HepG2 (cell line): ENCODE data around the gene STPG2. TPM values are rescaled to one million over a fixed set of nuclear protein-coding genes. Genes with fewer than 3 reads are reported as not detected.

Experiments used
- ATAC-seq: fragments of 200-7000 bp; cut with Tn5 transposase; 3 replicates; pipeline ENCODE4 v1.9.1; 2020; ENCODE audit warnings: mild to moderate bottlenecking, moderate library complexity
- BruUV-seq: library from RNA; stranded (reverse); fragments of 400-500 nt; replicated peaks from 2 replicates; lab custom pipeline; 2021; lab: Mats Ljungman, UMichigan
- CTCF ChIA-PET: fragments of 300-600 bp; formaldehyde crosslinking; extraction: SDS; loops from one replicate; lab custom pipeline; 2021; ENCODE audit warnings: low total read pairs, inconsistent platforms, low intra/inter-chr PET ratio; lab: Yijun Ruan, JAX
- POLR2A ChIA-PET: fragments of 350-600 bp; sonication (Branson Sonifier 250); formaldehyde crosslinking; loops from one replicate; lab custom pipeline; 2020; ENCODE audit warnings: antibody characterized with exemption, inconsistent platforms; lab: Yijun Ruan, JAX
- DNase-seq: peaks from one replicate; pipeline ENCODE4 v3.0.0-alpha.2; 2015; ENCODE audit warnings: low spot score
- FAIRE-seq: peaks from 3 replicates; lab custom pipeline; 2011; peaks lifted over from hg19 to GRCh38; lab: Jason Lieb, UNC
- H2AFZ ChIP-seq: one replicate; pipeline ENCODE4 v1.6.1; 2011; ENCODE audit warnings: low read length, inconsistent platforms
- H3K27ac ChIP-seq: fragments of 300-600 bp; 3 replicates; pipeline ENCODE4 v1.8.0; 2011; ENCODE audit warnings: mixed run types, mild to moderate bottlenecking, mixed read lengths, low read length, inconsistent platforms; ENCODE audit not compliant: insufficient read depth; ENCODE audit errors: extremely low read length
- H3K27me3 ChIP-seq, 2 experiments: fragments of 200-600 bp in 1 of 2; 2 replicates in 1 of 2; 3 replicates in 1 of 2; pipeline versions ENCODE4 v1.6.0 to v1.8.0; 2011; ENCODE audit warnings: low read length in 2 of 2, mild to moderate bottlenecking in 2 of 2, moderate library complexity in 2 of 2, inconsistent platforms in 1 of 2; ENCODE audit not compliant: insufficient read depth in 2 of 2, control insufficient read depth in 1 of 2
- H3K36me3 ChIP-seq, 2 experiments: fragments of 200-600 bp in 1 of 2; replicated peaks in 1 of 2; 2 replicates in 1 of 2; 3 replicates in 1 of 2; pipeline versions ENCODE4 v1.5.1 to v1.8.0; 2011; ENCODE audit warnings: low read length in 2 of 2, inconsistent platforms in 1 of 2; ENCODE audit not compliant: insufficient read depth in 2 of 2, control insufficient read depth in 1 of 2
- H3K4me1 ChIP-seq: 2 replicates; pipeline ENCODE4 v1.5.1; 2012; ENCODE audit warnings: low read length, inconsistent platforms; ENCODE audit not compliant: insufficient read depth
- H3K4me2 ChIP-seq: 2 replicates; pipeline ENCODE4 v1.6.0; 2011; ENCODE audit warnings: low read depth, low read length, inconsistent platforms
- H3K4me3 ChIP-seq, 3 experiments: fragments of 200-600 bp in 1 of 3; sonication (generic), shearing (Covaris generic) in 1 of 3; replicated peaks in 1 of 3; 2 replicates each; pipeline ENCODE4 v1.5.1; 2011 to 2016; ENCODE audit warnings: low read length in 3 of 3, inconsistent platforms in 2 of 3, low read depth in 2 of 3, mild to moderate bottlenecking in 2 of 3, control low read depth in 1 of 3, mixed read lengths in 1 of 3; ENCODE audit not compliant: insufficient read depth in 1 of 3
- H3K79me2 ChIP-seq: one replicate; pipeline ENCODE4 v1.6.1; 2011; ENCODE audit warnings: low read length, inconsistent platforms; ENCODE audit not compliant: insufficient read depth
- H3K9ac ChIP-seq: 2 replicates; pipeline ENCODE4 v1.6.0; 2011; ENCODE audit warnings: mild to moderate bottlenecking, low read depth, low read length, inconsistent platforms; ENCODE audit not compliant: insufficient read depth
- H3K9me3 ChIP-seq: 2 replicates; pipeline ENCODE4 v1.5.1; 2012; ENCODE audit warnings: mild to moderate bottlenecking, low read length
- H4K20me1 ChIP-seq: 2 replicates; pipeline ENCODE4 v1.6.0; 2011; ENCODE audit warnings: inconsistent platforms, mild to moderate bottlenecking, low read length, moderate library complexity; ENCODE audit not compliant: insufficient read depth
- BHLHE40 ChIP-seq: IDR thresholded peaks from 2 replicates; pipeline ENCODE4 v1.6.1; 2011; ENCODE audit warnings: low read length, improper control_type of control experiment
- CBX1 ChIP-seq: IDR thresholded peaks from one replicate; pipeline ENCODE4 v1.6.1; 2016; ENCODE audit warnings: antibody characterized with exemption, low read depth
- FIP1L1 ChIP-seq: fragments of 200-400 bp; formaldehyde crosslinking; IDR thresholded peaks from 2 replicates; pipeline ENCODE4 v1.6.1; 2018; ENCODE audit warnings: low read depth, mild to moderate bottlenecking, low read length, moderate library complexity, borderline replicate concordance; ENCODE audit not compliant: insufficient read depth
- HCFC1 ChIP-seq: fragments of 150-350 bp; IDR thresholded peaks from 2 replicates; pipeline ENCODE4 v1.6.1; 2014; ENCODE audit warnings: low read depth, low read length
- HNRNPLL ChIP-seq: fragments of 200-400 bp; formaldehyde crosslinking; IDR thresholded peaks from 2 replicates; pipeline ENCODE4 v1.6.1; 2017; ENCODE audit warnings: mild to moderate bottlenecking, low read depth, low read length; ENCODE audit not compliant: poor library complexity, severe bottlenecking
- HOXD1 ChIP-seq: sonication (generic); formaldehyde crosslinking; IDR thresholded peaks from 2 replicates; pipeline ENCODE4 v1.5.0; 2020; ENCODE audit warnings: missing genetic modification reagents
- KDM6A ChIP-seq: IDR thresholded peaks from 2 replicates; pipeline ENCODE4 v1.6.1; 2016; ENCODE audit warnings: low read depth
- NCOA2 ChIP-seq: sonication (generic); formaldehyde crosslinking; IDR thresholded peaks from 2 replicates; pipeline ENCODE4 v1.8.0; 2022; ENCODE audit warnings: inconsistent platforms
- SMARCE1 ChIP-seq: fragments of 450-650 bp; IDR thresholded peaks from 2 replicates; pipeline ENCODE4 v1.6.1; 2017; ENCODE audit warnings: borderline replicate concordance
- TBX2 ChIP-seq: sonication (generic); formaldehyde crosslinking; IDR thresholded peaks from 2 replicates; pipeline ENCODE4 v1.5.0; 2020; ENCODE audit warnings: missing genetic modification reagents, mild to moderate bottlenecking, borderline replicate concordance
- ZEB1 ChIP-seq: IDR thresholded peaks from 2 replicates; pipeline ENCODE4 v1.6.1; 2012; ENCODE audit warnings: mild to moderate bottlenecking, low read depth, inconsistent platforms; ENCODE audit not compliant: insufficient replicate concordance
- ZNF230 ChIP-seq: sonication (generic); formaldehyde crosslinking; IDR thresholded peaks from 2 replicates; pipeline ENCODE4 v1.4.0; 2020; ENCODE audit warnings: mild to moderate bottlenecking, missing genetic modification reagents
- ZSCAN9 ChIP-seq: IDR thresholded peaks from 2 replicates; pipeline ENCODE4 v1.6.1; 2016; ENCODE audit warnings: borderline replicate concordance
- WGBS: methylation state at CpG from one replicate; pipeline ENCODE4 v1.1.6; 2017; ENCODE audit warnings: low lambda C conversion rate; 5-methylcytosine and 5-hydroxymethylcytosine counted together
- in situ Hi-C: cut with HindIII; loops from 2 replicates; pipeline ENCODE4 v1.10.0; 2017; ENCODE audit warnings: low pct_unique_long_range_greater_than_20kb; ENCODE audit not compliant: extremely low pct_ligation_motif_present
- intact Hi-C: fragments of 100-400 bp; cut with micrococcal nuclease; formaldehyde crosslinking; loops from one replicate; pipeline ENCODE4 v1.10.0; 2022; ENCODE audit not compliant: unreplicated experiment
- polyA plus RNA-seq, 8 experiments: library from polyadenylated mRNA; depleted of rRNA in 3 of 8; stranded (reverse) in 7 of 8; unstranded in 1 of 8; fragments of >200 nt; fragmentation: Illumina TruSeq in 4 of 8; extraction: Trizol in 4 of 8; gene quantifications; 2 replicates each; pipeline versions ENCODE4 v1.2.1 to v1.2.3, GENCODE V29; 2011 to 2016; ENCODE audit warnings: low read depth in 4 of 8, missing spikeins in 1 of 8, mixed read lengths in 1 of 8; ENCODE audit not compliant: insufficient read depth in 1 of 8
- total RNA-seq, 5 experiments: library from RNA; depleted of rRNA; stranded (reverse); fragments of >200 nt; fragmentation: Illumina TruSeq; extraction: Trizol; gene quantifications; 2 replicates each; pipeline ENCODE4 v1.2.3, GENCODE V29; 2016; ENCODE audit warnings: low read depth in 1 of 5
- TF ChIP-seq, protein P1 (sequence below): sonication (generic); formaldehyde crosslinking; IDR thresholded peaks from 2 replicates; pipeline ENCODE4 v1.4.0; 2020; ENCODE audit warnings: missing genetic modification reagents
- TF ChIP-seq, protein P2 (sequence below): sonication (generic); formaldehyde crosslinking; IDR thresholded peaks from 2 replicates; pipeline ENCODE4 v1.5.0; 2020; ENCODE audit warnings: missing genetic modification reagents
- TF ChIP-seq, protein P3 (sequence below): sonication (generic); formaldehyde crosslinking; IDR thresholded peaks from 2 replicates; pipeline ENCODE4 v1.5.1; 2020; ENCODE audit warnings: mild to moderate bottlenecking, missing genetic modification reagents

STPG2 gene
- total and polyA plus RNA-seq, 2 of the 13 experiments (the other 11 are each of a cell fraction or from before 2014, with no cell fraction given): 0.07 TPM; not detected in 1

DNA sequence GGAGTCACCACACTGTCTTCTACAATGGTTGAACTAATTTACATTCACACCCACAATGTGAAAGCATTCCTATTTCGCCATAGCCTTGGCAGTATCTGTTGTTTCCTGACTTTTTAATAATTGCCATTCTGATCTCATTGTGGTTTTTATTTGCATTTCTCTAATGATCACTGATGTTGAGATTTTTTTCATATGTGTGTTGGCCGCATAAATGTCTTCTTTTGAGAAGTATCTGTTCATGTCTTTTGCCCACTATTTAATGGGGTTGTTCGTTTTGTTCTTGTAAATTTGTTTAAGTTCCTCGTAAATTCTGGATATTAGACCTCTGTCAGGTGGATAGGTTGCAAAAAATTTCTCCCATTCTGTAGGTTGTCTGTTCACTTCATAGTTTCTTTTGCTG, 519.1 kb downstream of the STPG2 start:
- ChIA-PET CTCF (no interaction called here), POLR2A (no interaction called here)
- WGBS: 10% methylated on average over 4 of the region's 4 CpGs
- H3K9ac ChIP-seq: no peak overlapping the region
- H3K27ac ChIP-seq: no peak overlapping the region
- in situ Hi-C loops: no loop called here
- H3K36me3 ChIP-seq: no peaks in the 10 kb centered on the region
- H4K20me1 ChIP-seq: no peaks in the 10 kb centered on the region
- H3K4me3 ChIP-seq: no peak overlapping the region
- H3K4me2 ChIP-seq: no peak overlapping the region
- H3K79me2 ChIP-seq: no peaks in the 10 kb centered on the region
- H2AFZ ChIP-seq: no peak overlapping the region
- BruUV-seq: no TSS peak
- H3K9me3 ChIP-seq: peaks cover 32% of the 10 kb centered on the region
- DNase-seq: no peak
- intact Hi-C loops: no loop called here
- FAIRE-seq: no peak
- no peak for ATAC-seq
- H3K27me3 ChIP-seq: no peaks in the 10 kb centered on the region; a peak in 1 of 5 replicates
- no peaks in the 10 kb centered on the region for H3K4me1 ChIP-seq
- TF ChIP-seq BHLHE40: no peak
- TF ChIP-seq HOXD1 (CRISPR knock-in tag): no peak
- TF ChIP-seq ZEB1: no peak
- TF ChIP-seq, protein P1, sequence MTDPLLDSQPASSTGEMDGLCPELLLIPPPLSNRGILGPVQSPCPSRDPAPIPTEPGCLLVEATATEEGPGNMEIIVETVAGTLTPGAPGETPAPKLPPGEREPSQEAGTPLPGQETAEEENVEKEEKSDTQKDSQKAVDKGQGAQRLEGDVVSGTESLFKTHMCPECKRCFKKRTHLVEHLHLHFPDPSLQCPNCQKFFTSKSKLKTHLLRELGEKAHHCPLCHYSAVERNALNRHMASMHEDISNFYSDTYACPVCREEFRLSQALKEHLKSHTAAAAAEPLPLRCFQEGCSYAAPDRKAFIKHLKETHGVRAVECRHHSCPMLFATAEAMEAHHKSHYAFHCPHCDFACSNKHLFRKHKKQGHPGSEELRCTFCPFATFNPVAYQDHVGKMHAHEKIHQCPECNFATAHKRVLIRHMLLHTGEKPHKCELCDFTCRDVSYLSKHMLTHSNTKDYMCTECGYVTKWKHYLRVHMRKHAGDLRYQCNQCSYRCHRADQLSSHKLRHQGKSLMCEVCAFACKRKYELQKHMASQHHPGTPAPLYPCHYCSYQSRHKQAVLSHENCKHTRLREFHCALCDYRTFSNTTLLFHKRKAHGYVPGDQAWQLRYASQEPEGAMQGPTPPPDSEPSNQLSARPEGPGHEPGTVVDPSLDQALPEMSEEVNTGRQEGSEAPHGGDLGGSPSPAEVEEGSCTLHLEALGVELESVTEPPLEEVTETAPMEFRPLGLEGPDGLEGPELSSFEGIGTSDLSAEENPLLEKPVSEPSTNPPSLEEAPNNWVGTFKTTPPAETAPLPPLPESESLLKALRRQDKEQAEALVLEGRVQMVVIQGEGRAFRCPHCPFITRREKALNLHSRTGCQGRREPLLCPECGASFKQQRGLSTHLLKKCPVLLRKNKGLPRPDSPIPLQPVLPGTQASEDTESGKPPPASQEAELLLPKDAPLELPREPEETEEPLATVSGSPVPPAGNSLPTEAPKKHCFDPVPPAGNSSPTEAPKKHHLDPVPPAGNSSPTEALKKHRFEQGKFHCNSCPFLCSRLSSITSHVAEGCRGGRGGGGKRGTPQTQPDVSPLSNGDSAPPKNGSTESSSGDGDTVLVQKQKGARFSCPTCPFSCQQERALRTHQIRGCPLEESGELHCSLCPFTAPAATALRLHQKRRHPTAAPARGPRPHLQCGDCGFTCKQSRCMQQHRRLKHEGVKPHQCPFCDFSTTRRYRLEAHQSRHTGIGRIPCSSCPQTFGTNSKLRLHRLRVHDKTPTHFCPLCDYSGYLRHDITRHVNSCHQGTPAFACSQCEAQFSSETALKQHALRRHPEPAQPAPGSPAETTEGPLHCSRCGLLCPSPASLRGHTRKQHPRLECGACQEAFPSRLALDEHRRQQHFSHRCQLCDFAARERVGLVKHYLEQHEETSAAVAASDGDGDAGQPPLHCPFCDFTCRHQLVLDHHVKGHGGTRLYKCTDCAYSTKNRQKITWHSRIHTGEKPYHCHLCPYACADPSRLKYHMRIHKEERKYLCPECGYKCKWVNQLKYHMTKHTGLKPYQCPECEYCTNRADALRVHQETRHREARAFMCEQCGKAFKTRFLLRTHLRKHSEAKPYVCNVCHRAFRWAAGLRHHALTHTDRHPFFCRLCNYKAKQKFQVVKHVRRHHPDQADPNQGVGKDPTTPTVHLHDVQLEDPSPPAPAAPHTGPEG (CRISPR knock-in tag): no peak
- TF ChIP-seq CBX1: no peak
- TF ChIP-seq, protein P2, sequence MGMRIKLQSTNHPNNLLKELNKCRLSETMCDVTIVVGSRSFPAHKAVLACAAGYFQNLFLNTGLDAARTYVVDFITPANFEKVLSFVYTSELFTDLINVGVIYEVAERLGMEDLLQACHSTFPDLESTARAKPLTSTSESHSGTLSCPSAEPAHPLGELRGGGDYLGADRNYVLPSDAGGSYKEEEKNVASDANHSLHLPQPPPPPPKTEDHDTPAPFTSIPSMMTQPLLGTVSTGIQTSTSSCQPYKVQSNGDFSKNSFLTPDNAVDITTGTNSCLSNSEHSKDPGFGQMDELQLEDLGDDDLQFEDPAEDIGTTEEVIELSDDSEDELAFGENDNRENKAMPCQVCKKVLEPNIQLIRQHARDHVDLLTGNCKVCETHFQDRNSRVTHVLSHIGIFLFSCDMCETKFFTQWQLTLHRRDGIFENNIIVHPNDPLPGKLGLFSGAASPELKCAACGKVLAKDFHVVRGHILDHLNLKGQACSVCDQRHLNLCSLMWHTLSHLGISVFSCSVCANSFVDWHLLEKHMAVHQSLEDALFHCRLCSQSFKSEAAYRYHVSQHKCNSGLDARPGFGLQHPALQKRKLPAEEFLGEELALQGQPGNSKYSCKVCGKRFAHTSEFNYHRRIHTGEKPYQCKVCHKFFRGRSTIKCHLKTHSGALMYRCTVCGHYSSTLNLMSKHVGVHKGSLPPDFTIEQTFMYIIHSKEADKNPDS (CRISPR knock-in tag): no peak
- no peak for TF ChIP-seq KDM6A (CRISPR knock-in tag)
- TF ChIP-seq, protein P3, sequence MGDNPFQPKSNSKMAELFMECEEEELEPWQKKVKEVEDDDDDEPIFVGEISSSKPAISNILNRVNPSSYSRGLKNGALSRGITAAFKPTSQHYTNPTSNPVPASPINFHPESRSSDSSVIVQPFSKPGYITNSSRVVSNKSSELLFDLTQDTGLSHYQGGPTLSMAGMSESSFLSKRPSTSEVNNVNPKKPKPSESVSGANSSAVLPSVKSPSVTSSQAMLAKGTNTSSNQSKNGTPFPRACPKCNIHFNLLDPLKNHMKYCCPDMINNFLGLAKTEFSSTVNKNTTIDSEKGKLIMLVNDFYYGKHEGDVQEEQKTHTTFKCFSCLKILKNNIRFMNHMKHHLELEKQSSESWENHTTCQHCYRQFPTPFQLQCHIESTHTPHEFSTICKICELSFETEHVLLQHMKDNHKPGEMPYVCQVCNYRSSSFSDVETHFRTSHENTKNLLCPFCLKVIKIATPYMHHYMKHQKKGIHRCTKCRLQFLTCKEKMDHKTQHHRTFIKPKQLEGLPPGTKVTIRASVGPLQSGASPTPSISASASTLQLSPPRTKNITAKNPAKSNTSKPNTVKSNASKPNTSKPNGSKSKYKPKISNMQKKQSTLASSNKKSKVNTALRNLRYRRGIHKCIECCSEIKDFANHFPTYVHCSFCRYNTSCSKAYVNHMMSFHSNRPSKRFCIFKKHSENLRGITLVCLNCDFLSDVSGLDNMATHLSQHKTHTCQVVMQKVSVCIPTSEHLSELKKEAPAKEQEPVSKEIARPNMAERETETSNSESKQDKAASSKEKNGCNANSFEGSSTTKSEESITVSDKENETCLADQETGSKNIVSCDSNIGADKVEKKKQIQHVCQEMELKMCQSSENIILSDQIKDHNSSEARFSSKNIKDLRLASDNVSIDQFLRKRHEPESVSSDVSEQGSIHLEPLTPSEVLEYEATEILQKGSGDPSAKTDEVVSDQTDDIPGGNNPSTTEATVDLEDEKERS (CRISPR knock-in tag): no peak
- TF ChIP-seq NCOA2: no peak
- no peak for TF ChIP-seq TBX2
- no peak for TF ChIP-seq ZNF230 (CRISPR knock-in tag)
- no peak for TF ChIP-seq ZSCAN9 (CRISPR knock-in tag)
- TF ChIP-seq HCFC1: no peak
- TF ChIP-seq FIP1L1: no peak
- TF ChIP-seq HNRNPLL: no peak
- no peak for TF ChIP-seq SMARCE1
